ENCODE measurements around the gene POC1A.

POC1A gene

GRCh38 chr3:52109611-52110301 is 44.5 kb downstream of the POC1A start:
- no peak for DNase-seq (ENCODE audit: low spot score)
- TF ChIP-seq, protein P1, sequence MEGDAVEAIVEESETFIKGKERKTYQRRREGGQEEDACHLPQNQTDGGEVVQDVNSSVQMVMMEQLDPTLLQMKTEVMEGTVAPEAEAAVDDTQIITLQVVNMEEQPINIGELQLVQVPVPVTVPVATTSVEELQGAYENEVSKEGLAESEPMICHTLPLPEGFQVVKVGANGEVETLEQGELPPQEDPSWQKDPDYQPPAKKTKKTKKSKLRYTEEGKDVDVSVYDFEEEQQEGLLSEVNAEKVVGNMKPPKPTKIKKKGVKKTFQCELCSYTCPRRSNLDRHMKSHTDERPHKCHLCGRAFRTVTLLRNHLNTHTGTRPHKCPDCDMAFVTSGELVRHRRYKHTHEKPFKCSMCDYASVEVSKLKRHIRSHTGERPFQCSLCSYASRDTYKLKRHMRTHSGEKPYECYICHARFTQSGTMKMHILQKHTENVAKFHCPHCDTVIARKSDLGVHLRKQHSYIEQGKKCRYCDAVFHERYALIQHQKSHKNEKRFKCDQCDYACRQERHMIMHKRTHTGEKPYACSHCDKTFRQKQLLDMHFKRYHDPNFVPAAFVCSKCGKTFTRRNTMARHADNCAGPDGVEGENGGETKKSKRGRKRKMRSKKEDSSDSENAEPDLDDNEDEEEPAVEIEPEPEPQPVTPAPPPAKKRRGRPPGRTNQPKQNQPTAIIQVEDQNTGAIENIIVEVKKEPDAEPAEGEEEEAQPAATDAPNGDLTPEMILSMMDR (conservative IDR thresholded peaks at IDR 0.05; ENCODE audit: low read depth), result no peak
- H3K27ac ChIP-seq, result no peak overlapping the region
- ChIA-PET POLR2A (ENCODE audit: low non-redundant PET) (no interaction called here), CTCF (no interaction called here)

- H3K27ac ChIP-seq, result peak overlapping the region; percentile 18
- DNase-seq (ENCODE audit: low spot score), result no peak
- ChIA-PET CTCF (interaction anchor here (0.6 to 0.7 kb wide), 2 partner anchors 107 to 586 kb away, joined by 3 read pairs; no protein-coding TSS in a partner anchor), POLR2A (ENCODE audit: low non-redundant PET) (no interaction called here)
- TF ChIP-seq, protein P1 (conservative IDR thresholded peaks at IDR 0.05; ENCODE audit: low read depth), result no peak
These were observed 45.7 kb downstream of the POC1A start for GRCh38 chr3:52108302-52109232.

DNA sequence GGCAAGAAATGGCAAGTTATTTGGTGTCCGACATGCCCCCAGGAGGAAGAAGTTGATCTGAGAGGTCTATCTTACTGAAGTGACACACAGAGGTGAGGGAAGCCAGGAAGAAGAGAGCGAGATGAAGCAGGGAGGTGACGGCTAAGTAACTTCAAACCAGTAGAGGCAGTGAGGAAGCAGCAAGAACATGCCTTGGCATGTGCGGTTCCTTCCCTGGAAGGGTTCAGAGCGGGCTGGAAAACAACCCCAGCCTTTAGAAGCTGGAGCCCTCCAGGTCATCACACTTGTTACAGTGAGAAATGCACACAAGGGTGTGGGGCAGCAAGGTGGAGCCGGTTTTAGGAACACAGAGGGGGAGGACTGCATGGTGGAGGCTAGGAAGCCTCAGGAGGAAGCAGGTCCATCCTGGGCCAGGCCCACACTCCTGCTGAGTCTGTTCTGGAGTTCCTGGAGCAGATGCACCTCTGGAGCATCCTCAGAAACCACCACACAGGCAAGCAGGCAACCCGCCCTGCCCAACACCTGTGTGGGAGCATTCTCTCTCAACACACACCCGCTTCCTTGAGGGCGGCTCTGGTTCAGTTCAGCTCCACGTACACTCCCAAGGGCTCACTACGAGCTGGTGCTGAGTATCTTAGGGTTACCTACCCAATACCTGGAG is 47.1 kb downstream of the POC1A start:
- CTCF ChIA-PET, result no interaction called here
- peak overlapping the region; percentile 78 for H3K27ac ChIP-seq
- TF ChIP-seq, protein P1 (conservative IDR thresholded peaks at IDR 0.05; ENCODE audit: low read depth), result no peak
- POLR2A ChIA-PET (ENCODE audit: low non-redundant PET), result no interaction called here
- peak; percentile 25 for DNase-seq (ENCODE audit: low spot score)

DNA sequence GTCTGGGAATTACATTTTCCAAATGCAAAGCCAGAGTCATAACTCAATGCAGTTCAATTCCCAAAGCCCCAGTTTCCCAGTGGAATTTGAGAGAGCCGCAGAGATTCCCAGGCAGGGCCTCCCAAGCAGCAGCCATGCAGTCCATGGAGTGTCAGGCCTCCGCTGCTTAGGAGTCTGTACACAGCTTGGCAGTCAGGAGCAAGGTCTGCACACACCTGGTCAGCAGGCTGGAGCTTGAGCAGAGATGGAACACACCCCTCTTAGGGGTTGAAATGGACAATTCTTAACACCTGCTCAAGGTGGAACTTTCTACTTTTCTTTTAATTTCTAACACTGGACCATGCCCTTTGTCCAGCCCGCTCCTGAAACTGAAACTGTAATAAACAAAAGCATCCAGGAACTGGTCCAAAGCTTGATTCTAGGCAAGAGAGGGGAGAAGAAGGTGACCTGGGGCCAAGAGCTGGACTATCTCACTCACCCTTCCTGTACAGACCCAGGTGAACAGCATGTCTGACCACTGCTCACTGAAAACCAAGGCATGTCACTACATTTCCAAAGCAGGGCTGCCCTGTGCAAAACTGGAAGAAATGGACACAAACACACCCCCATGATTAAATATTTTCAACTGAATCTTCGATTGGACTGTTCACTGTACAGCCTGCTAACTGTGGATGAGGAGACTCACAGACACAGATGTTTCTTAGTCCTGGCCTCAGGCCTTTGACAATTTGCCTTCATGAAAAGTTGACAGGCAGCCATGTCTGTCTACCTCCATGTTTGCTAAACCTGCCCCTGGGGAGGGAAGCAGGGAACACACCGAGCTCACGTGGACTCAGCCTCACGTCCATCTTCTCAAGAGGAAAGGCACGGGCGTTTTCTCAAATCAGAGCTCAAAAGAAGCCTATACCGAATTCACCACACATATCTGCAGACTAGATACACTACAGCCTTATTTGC is 49.3 kb downstream of the POC1A start:
- no peak for DNase-seq (ENCODE audit: low spot score)
- TF ChIP-seq, protein P1 (conservative IDR thresholded peaks at IDR 0.05; ENCODE audit: low read depth), result no peak
- POLR2A ChIA-PET (ENCODE audit: low non-redundant PET), result no interaction called here
- CTCF ChIA-PET, result no interaction called here
- H3K27ac ChIP-seq, result peak overlapping the region; percentile 7; the same call in 1 of the 2 replicates

DNA sequence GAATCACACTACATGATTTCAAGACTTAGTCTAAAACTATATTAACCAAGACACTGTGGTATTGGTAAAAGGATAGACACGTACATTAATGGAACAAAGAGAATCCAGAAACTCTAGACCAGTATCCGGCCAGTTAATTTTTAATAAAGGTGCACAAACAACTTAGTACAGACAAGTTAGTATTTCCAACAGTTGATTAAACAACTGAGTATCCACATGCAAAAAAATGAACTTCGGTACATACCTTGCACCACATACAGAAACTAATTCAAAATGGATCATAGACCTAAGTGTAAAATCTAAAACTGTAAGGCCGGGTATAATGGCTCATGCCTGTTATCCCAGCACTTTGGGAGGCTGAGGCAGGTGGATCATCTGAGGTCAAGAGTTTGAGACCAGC is 51.3 kb downstream of the POC1A start:
- no peak overlapping the region for H3K27ac ChIP-seq
- DNase-seq (ENCODE audit: low spot score), result no peak
- ChIA-PET CTCF (no interaction called here), POLR2A (ENCODE audit: low non-redundant PET) (no interaction called here)
- TF ChIP-seq, protein P1 (conservative IDR thresholded peaks at IDR 0.05; ENCODE audit: low read depth), result no peak
